Mucosa of gallbladder (tissue), 1 donor: ENCODE data around the gene SSH3. TPM values are rescaled to one million over a fixed set of nuclear protein-coding genes. Genes with fewer than 3 reads are reported as not detected.
A peak's percentile ranks its signal among the peaks of the same experiment; 100 is the strongest.

ENCODE experiments used
- DNase-seq: peaks from one replicate; pipeline ENCODE4 v3.0.0-alpha.2; 2020; ENCODE audit warnings: low spot score
- total RNA-seq: library from RNA; stranded (reverse); gene quantifications from one replicate; pipeline ENCODE4 v1.2.1, GENCODE V29; 2021
- donor health status: DM: no; HTN: no; CAD: no.

The SSH3 gene
- total RNA-seq, 1 donor from 2014 or later, result 107 TPM

DNA sequence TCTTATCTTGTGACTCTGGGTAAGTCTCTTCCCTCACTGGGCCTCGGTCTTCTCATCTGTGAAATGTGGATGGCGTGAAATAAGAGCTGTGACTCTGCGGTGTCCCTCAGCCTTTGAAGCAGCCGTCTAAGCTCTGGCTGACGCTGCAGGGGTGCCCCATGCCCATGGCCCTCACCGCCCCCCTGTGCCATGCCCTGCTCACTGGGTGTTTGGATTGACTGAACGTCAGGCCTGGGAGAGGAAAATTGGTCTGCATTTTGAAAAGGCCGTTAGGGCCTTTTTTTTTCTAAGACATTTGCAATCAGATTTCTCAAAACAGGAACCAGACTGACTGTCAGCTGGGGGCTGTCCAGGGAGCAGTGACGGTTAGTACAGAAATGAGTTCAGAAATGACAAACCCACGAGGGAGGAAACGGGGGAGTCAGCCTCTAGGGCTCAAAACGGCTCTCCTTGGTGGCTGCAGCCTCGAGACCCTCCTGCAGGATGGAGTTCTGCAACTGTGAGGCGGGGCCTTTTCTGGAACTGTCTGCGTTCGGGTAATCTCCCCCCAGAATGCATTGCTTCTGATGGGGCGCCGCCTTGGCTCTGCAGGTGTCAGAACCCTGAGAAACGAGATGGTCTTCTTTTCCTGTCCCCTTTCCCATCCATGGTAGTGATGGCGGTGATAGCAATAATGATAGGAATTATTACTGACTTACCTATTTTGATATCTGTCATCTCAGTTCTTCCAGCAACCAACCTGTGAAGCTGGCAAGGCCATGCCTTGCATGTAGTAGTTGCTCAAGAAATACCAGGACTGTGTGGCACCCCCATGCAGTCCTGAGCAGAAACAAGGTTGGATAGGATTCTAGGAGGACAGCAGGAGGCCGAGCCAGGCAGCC is 35.0 kb upstream of the SSH3 start:
- no peak for DNase-seq

DNA sequence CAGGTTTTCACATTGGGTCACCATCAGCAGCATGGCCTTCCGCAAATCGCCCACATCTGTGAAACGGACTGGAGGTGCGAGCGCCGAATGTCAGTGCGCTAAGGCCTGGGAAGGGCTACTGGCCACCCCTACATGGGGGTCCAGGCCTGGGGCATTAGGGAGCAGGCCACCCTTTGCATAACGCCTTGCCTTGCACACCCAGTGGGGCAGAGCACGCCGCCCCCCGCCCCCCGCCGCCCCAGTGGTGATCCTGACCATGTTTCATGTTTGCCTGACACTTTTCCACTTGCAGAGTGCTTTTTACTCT is 34.4 kb upstream of the SSH3 start:
- no peak for DNase-seq

DNA sequence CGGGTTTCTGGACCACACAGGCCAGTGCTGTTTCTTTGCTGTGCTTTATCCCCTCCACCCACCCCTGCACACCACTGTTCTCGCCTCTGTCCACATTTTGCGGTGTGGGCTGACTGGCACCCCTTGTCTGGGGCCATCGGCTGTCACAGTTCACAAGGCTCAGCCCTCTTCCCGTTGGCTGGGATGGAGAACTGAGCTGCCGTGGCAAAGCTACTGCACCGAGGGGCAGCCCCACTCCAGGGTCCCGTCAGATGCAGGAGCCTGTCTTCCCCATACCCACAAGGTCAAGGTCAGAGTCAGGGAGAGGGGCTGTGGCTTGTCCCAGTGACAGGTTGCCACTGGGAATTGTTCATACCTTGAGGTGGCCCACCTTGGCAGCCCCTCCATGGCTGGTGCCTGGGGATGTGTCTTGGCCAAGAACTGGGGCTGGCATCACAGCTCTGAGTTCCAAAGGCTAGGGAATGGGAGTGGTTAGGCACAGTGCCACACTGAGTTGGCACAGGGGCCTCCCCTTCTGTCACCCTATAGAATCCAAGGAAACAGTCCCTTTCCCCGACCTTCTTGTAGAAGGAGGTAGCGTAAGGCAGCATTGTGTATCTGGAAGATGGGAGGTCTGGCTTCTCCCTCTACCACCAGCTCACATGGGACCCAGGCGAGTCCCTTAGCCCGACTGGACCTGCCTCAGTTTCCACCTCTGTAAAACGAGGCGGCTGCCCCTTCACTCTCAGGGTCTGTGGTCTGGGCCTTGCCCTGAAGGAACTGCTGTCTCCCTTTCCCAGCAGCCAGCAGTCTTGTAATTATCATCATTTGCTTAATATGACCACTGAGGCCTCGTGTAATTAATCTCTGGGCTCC is 33.7 kb upstream of the SSH3 start:
- DNase-seq, result no peak

DNA sequence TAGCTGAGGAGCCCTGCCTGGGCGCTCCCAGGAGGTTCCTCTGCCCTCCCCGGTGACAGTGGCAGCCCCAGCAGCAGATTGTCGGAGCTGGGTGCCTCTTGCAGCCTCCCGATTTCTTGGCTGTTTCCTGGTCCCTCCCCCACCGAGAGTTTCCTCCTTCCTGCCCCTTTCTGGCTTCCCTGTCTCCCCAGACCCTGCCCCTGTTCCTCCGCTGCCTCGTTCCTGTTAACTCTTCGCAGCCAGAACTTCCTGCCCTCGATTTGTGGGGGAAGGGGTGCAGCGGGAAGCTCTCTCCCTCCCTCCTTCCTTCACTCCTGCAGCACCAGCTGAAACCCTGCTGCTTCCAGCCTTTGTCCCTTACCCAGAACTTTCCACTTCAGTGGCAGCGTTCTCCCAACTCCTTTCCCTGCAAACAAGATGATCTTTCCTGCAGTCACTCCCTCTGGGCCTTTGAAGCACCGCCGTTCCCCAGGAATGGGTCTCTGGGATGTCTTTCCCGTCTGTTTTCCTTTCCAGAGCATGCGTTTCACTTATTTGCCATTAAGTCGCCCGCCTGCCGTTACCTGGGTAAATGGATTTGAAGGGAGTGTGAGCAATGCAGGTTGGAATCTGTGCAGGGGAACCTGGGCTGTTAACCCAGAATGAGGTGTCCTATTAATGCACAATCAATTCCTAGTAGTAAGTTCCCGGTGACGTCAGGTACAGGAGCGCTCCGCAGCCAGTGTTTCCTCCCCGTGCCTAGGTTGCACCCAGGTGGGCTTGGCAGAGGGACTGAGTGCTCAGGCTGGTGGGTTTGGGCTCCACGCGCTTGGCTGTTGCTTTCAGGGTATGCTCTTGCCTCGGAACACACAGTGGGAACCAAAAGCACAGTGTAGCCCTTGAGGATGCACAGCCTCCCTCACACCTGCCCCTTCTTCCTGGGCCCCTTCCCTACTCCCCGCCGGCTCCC is 32.8 kb upstream of the SSH3 start:
- DNase-seq, result no peak

DNA sequence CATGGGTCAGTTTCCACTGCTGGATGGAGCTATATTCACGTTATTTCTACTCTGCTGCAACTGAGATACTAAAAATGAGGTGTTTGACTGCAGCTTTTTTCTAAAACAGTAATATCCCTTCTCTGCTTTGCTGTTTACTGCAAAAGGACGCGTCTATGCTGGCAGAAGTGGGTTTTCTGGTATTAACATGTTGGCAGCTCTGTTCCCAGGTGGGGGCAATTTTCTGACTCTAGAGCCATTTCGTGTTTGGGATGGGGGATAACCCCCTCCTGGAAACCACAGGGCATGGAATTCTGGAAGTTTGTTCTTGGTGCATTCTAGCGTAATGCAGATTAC is 32.2 kb upstream of the SSH3 start:
- no peak for DNase-seq

DNA sequence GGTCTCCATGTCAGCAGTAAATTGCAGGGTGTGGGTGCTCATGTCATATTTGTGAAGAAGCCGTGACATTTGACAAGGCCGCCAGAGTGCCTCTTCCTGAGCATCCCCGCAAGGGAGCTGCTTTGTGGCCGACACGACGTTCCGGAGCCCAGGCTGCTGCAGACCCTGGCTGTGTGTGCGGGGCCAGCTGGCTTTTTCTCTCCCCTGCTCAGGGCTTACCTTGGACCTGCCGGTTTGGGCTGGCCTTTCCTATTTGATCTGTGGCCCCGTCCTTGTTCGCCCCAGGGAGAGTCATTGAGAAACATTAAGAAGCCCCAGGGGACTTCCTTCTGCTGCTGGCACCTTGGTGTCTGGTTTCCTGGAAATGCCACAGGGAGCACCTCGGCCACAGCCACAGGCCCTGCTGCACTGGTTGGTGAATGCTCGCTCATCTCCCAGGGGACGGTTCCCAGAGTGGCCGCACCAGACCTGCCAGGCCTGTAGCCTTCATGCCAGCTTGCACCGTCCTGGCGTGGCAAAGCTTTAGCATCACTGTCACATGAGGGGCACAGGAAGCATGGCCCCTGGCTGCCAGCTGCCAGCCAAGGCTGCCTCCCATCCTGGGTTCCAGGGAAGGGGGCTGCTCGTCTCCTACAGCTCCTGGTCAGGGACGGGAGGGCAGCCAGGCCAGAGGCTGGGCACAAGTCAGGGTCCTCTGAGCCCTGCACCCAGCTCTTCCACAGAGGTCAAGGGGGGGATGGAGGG is 31.6 kb upstream of the SSH3 start:
- DNase-seq, result no peak

DNA sequence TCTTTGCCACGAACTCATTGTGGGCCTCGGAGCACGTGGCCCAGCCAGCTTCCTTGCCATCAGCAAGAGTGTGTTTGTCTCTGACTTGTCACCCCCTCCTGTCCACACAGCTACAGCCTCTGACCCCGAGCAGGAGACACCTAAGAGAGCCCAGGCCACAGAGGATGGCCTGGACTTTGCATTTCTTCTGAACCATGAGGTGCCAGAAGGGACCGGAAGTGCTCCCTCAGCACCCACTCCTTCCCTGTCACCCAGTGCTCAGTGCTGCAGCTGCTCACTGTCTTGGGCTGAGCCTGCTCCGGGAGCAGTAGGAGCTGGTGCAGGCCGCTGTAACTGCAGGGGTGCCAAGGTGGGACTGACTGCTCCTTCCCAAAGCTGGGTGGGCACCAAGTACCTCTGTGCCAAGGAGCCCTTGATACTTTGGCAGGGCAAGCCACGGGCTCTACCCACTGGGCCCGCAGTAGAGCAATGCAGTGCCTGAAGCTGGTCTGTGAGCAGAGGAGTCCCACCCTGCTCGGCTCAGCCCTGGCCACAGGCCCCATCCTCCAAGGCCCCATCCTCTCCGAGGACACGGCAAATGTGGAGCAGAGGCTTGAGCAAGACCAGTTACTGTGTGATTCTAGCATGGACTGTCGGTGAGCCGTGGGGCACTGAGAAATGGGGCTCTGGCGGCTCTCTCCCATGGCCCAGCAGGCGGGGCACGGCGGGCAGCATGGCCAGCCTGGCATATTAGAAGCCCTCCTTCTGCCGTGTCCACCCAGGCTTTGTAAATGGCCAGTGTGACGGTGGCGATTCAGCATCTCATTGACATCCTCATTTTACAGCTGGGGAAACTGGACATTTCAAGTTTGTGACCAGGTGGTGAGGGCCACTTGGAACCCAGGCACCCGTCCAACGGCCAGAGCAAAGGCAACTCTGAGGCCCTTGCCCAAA is 30.7 kb upstream of the SSH3 start:
- DNase-seq, result no peak

DNA sequence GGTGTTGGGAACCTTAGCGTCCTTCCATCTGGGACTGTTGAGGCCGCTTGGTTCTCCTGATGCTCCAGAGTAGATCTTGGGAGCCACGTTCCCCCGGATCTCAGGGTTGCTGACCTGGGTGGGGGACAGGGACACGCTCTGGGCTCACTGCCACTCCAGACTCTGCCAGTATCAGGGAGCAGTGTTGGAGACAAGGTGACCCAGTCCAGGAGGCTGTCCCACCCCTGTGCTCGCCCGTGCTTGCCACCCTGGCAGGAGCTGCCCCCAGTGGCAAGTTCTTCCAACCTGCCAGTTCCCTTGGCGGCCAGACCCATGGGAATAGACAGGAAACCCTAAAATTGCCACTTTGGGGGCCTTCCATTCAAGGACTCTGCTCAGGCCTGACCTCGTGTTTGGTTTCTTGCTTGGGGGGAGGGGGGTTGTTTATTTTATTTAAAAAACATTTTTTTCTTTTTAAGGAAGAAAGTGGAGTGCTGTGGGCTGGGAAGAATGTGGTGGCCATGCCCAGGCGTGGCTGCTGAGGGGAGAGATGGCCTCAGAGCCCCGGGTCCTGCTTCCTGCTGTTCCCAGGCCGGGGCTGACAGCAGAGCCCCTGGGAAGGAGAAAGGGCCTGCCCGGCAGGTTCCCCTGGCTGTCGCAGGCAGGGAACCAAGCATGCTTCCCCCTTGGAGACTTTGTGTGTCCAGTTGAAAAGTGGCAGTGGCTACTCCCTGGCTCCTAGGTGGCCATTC is 29.9 kb upstream of the SSH3 start:
- DNase-seq, result no peak

DNA sequence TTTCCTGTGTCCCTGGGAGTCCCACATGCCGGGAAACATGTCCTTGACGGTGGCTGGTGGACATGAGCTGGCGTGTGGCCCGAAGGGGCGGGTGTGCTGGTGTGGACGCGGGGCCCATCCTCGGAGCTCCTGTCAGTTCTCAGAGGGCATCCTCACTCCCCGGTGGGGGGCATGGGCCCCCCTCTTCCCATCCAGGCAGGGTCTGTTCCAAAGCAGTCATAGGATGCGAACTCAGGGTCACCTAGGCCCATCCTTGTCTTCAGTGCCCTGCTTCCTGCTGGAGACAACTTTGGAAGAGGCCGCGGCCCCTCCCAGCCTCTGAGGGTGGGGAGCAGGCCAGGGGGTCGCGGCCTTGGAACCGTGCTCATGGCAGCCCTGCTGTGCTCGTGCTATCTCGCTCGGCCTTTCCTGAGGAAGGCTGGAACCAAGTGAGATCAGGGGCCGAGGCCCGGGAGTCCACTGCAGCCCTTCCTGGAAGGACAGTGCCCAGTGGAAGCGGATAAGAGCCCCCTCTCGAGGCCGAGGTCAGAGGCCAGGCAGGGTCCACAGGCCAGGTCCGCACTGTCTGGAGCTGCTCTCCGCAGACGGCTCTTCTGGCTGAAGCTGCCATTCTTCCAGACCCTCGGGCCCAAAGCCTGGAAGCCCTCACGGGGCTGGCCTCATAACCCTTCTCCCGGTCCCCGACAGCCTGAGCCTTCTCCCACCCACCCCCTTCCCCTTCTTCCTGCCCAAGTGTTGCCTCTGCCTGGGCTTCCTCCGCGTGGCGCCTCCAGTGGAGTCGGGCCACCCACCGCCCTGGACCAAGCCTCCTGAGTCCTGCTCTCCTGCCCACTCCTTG is 28.3 kb upstream of the SSH3 start:
- no peak for DNase-seq

DNA sequence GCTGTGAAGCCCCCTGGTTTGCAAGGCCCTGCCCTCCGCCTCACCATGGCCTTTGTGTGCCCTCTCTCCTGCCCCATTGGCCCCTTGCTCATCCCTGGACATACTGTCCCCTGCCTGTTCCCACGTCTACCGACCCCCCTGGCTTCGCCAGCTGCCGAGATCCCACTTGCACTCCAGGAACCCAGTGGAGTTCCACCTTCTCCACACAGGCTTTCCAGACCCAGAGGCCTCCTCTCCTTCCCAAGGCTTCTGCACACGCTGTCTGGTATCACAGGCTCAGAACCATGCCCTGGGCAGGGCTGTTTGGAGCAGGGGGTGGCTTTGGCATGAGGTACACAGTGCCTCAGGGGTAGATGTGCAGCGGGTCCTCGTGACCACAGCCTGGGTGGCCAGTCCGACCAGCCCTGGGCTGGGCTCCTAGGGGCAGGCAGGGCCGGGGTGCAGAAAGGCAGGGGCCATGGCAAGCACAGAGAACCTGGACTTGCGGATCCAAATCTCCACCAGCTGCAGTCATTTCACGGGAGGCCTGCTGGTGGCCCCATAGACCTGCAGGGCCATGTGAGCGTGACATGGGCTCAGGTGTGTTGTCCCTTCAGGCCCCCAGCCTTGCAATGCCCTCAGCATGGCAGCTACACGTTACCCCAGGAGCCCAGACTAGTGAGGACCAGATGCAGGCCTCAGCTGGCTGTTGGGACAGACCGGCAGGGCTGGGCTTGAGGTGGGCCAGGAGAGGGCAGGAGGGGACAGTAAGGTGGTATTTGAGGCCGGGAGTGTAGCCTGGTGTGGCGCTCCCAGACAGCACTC is 27.5 kb upstream of the SSH3 start:
- no peak for DNase-seq

DNA sequence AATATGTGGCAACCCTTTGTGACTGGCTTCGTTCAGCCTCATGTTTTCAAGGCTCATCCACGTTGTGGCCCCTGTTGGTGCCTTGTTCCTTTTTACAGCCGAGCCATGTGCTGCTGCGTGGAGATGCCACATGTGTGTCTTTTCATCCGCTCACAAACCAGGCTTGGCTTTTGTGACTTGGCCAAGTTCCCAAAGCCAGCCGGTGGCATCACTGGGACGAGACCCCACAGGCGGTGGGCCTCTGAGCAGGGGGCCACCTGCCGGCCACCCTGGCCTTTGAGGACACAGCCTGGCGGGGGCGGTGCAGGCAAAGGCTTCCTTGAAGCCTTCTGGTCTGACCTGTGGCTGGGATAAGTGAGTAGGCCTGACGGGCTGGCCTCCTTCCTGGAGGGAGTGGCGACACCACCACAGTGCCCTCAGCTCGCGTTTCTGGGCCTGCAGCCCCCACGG is 26.5 kb upstream of the SSH3 start:
- DNase-seq, result no peak

DNA sequence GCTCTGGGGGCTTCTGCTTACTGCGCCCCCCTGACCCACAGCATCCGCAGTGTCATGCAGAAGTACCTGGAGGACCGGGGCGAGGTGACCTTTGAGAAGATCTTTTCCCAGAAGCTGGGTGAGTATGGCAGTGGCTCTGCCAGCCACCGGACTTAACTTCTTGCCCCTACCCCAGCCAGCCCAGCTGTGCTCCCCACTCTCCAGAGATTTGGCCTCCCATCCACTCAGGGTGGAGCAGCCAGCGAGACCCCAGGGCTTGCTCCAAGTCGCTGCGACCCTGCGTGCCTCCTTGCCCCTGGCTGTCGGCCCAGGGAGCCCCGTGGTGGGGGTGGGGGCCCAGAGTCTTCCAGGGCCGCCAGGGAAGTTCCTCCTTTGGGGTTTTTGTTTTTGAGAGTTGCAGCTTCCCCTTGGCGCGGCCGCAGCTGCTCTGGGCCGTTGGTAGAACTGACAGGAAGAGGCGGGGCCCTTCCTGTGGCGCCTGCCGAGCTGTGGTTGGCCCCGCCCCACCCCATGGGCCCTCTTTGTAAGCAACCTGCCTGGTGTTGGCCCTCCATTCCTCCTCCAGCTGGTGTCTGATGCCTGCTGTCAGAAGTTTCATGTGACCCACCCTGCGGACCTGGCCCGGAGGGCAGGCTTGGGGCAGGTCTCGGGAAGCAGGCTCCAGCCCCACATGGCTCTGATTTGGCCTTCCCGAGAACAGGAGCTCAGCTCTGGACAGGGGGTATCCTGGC is 25.9 kb upstream of the SSH3 start:
- peak; percentile 87 for DNase-seq

DNA sequence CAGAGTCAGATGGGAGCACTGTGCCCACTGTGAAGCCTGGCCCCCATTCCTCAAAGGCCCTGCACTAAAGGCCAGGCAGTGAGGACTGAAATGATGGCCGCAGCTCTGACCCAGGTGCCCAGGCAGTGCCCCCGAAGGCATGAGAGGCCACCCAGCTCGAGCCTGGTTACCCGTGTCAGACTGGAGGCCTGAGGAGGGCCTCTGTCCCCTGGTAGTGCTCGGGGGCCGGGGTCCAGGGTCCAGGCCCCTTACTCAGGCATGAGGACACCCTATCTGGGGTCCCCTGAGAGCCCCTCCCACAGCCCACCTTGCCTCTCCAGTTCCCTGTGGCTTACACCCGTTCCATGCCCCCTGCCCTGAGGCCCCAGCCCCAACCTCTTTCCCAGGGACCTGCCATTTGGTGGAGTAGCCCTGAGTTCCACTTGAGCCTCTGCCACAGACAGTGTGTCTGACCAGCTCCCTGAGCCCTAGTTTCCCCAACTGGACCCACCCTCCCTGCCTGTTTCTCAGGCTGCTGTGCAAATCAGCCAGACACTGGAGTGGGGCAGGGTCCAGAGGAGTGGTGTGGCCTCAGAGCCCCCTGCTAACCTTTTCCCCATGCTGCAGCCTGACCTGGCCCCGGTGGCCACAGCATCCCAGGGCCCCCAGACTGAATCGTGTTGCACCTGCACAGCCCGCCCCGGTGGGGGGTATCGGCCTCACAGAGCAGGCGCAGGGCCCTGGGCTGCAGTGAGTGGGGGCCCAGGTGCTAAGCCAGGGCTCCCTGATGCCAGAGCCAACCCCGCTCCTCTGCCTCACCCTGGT is 25.0 kb upstream of the SSH3 start:
- no peak for DNase-seq

DNA sequence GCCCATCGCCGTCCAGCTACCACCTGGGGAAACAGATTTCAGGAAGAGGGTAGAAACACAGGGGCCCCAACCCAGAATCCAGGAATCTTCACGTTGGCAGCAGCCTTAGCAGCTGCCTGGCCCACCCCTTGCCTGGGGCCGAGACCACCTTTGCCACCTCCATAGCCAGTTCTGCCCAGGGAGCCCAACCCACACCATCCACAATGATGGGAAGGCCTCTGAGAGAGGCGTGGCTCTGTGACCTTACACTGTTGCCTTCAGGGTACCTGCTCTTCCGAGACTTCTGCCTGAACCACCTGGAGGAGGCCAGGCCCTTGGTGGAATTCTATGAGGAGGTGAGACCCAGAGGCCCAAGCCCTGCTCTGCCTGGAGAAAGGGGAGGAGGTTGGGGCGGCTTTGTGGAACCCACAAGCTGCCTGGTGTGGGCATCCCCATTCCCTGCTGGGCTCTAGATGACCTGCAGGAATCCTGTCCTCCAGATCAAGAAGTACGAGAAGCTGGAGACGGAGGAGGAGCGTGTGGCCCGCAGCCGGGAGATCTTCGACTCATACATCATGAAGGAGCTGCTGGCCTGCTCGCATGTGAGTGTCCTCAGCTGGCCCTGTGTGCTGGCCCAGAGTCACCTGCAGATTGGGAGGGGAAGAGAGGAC is 24.3 kb upstream of the SSH3 start:
- DNase-seq, result no peak

DNA sequence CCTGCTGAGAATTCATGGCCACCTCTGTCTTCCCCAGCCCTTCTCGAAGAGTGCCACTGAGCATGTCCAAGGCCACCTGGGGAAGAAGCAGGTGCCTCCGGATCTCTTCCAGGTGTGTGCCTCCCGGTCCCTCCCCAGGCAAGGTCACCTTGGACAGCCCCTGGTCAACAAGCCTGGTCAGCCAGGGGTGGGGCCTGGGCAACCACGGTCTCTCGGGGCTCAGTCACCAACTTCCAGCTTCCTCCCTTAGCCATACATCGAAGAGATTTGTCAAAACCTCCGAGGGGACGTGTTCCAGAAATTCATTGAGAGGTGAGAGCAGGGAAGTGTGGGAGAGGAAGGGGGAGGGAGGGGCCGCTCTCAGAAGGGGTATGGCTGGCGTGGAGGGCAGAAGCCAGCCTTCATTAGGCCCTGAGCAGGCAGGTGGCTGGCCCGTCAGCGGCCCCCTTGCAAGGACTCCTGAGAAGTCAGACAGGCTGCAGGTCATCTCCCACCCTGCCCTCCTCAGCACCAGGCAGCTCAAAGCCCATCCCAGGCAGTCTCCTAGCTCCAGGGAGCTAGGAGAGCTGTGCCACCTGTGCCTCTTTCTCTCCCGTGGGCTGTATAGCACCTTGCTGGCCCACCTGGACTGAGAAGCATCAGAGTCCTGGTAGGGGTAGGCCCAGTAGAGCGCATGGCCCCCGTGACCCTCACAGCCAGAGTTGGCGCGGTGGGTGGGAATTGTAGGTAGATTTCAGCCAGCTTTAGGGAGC is 23.6 kb upstream of the SSH3 start:
- DNase-seq, result no peak
